Measurements from ENCODE around the gene PDP2.

GRCh38 chr16:66847533-66848067 is 32.7 kb upstream of the PDP2 start:
- TF ChIP-seq CTCF (conservative IDR thresholded peaks at IDR 0.05 in 1 of 2, IDR thresholded peaks at IDR 0.05 in 1 of 2; ENCODE audit: extremely low read depth in 1 of 2, insufficient read depth in 1 of 2, low read depth in 1 of 2, low read length in 2 of 2) (no peak), EZH2 (IDR thresholded peaks at IDR 0.05; ENCODE audit: borderline replicate concordance, low read length) (no peak)
